ENCODE results near the gene NPIPB6. TPM values are rescaled to one million over a fixed set of nuclear protein-coding genes. Genes with fewer than 3 reads are reported as not detected.
"Not testable (repeated sequence)": the region's sequence is repeated elsewhere in the genome, so short reads cannot be mapped to it uniquely, and the experiment has no call there.

NPIPB6 gene
- total RNA-seq: 1 to 10 TPM; 1.8 to 3.5 TPM
- polyA plus RNA-seq (2013, experiment 1 of 2): 0.93 TPM
- 1.0 TPM for polyA plus RNA-seq (2013, experiment 2 of 2)
- long read RNA-seq, experiment 1: 0 reads
- long read RNA-seq, experiment 2: 0 reads
- long read RNA-seq, experiment 3, partial matches to known transcripts: 0 of 3 reads
- long read RNA-seq, experiment 3, other reads (novel, unspliced or antisense): 1 of 3 reads
- long read RNA-seq, experiment 4: 0 reads

DNA sequence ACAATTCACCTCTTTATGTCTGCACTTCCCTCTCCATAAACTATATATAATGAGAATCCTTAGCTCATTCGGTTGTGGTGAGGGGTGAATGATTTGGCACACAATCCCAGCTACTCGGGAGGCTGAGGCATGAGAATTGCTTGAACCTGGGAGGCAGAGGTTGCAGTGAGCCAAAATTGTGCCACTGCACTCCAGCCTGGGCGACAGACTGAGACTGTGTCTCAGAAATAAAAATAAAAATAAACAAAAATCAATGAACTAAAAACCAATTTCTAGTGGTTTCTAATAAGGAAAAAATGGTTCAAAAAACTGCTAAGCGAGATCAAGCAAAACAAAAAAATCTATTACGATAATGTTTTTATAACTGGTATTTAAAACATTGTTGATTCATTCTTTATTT is at the start of gene NPIPB6:
NPIPB6 (minus strand) TSS at position 101 of the 400 bp plus-strand sequence. CDS start 686 bp downstream, outside the sequence.
- not testable (repeated sequence) for H3K27ac Mint-ChIP-seq; DNase-seq; H3K27me3 ChIP-seq (ENCODE audit: control insufficient read depth, insufficient read depth, low read length, poor library complexity, severe bottlenecking); H3K9ac ChIP-seq (ENCODE audit: extremely low read depth, low read length, poor library complexity, severe bottlenecking); H3K27me3 Mint-ChIP-seq (ENCODE audit: insufficient read depth); H3K4me3 Mint-ChIP-seq; H3K9me3 ChIP-seq (ENCODE audit: control insufficient read depth, low read length); H3K9me3 Mint-ChIP-seq; H3K36me3 Mint-ChIP-seq (ENCODE audit: low read depth); H3K4me1 Mint-ChIP-seq; H3K27ac ChIP-seq (ENCODE audit: low read depth, low read length); H3K4me1 ChIP-seq (ENCODE audit: control insufficient read depth, insufficient read depth, low read length); H3K36me3 ChIP-seq (ENCODE audit: control insufficient read depth, insufficient read depth, low read length); H3K4me3 ChIP-seq (ENCODE audit: low read length)
- no CpG with 5 or more reads among the region's 5 CpGs for WGBS, 2 experiments (ENCODE audit: insufficient coverage in 1 of 2, insufficient read length in 1 of 2)

DNA sequence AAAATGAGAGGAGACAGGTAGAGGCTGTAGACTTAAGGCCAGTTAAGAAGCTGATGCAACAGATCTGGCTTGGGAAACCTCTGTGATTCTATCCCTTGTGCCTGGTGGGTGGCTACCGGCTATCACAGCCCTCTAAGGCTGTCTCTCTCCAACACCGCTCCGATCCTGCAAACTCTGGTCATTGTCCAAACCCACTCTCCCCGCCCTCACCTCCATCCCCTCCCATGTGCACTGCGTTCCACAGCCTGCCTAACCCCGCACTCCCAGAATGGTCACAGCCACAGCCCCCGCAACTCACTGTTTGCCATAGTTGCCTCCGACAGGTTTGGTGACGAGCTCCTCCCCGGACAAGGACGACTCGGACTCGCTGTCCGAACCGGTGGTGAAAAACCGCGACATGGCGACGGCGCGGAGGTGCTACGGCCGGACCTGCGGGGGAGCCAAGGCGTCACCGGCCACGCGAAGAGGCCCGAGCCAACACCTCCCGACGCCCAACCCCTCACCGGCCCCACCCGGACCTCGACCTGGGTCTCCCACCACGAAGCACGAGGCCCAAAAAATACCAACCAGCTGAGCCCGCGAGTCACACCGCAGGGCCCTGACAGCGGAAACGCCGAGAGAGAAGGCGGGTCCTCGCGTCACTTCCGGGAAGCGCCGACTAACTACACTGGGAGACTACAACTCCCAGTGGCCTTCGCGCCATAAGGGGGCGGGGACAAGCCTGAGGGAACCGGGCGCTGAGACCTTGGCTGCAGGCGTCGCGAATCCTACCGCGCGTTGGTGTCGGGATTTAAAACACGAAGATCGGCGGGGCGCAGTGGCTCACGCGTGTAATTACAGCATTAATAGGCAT is 40.1 kb upstream of the NPIPB6 start, which contains the start of gene EIF3CL:
EIF3CL (minus strand) TSS at position 622 of the 853 bp plus-strand sequence; CDS start at position 399, 223 bp downstream.
- not testable (repeated sequence) for H3K9ac ChIP-seq (ENCODE audit: extremely low read depth, low read length, poor library complexity, severe bottlenecking); H3K27me3 Mint-ChIP-seq (ENCODE audit: insufficient read depth); H3K27ac Mint-ChIP-seq; H3K4me1 Mint-ChIP-seq; H3K4me3 ChIP-seq (ENCODE audit: low read length); H3K9me3 ChIP-seq (ENCODE audit: control insufficient read depth, low read length); H3K36me3 Mint-ChIP-seq (ENCODE audit: low read depth); H3K27ac ChIP-seq (ENCODE audit: low read depth, low read length); H3K36me3 ChIP-seq (ENCODE audit: control insufficient read depth, insufficient read depth, low read length); H3K9me3 Mint-ChIP-seq; DNase-seq; H3K4me1 ChIP-seq (ENCODE audit: control insufficient read depth, insufficient read depth, low read length); H3K27me3 ChIP-seq (ENCODE audit: control insufficient read depth, insufficient read depth, low read length, poor library complexity, severe bottlenecking)
- WGBS, 2 experiments (ENCODE audit: insufficient coverage in 1 of 2, insufficient read length in 1 of 2): no CpG with 5 or more reads among the region's 66 CpGs
- peak within 1 kb of the TSS; percentile 50 for H3K4me3 Mint-ChIP-seq

DNA sequence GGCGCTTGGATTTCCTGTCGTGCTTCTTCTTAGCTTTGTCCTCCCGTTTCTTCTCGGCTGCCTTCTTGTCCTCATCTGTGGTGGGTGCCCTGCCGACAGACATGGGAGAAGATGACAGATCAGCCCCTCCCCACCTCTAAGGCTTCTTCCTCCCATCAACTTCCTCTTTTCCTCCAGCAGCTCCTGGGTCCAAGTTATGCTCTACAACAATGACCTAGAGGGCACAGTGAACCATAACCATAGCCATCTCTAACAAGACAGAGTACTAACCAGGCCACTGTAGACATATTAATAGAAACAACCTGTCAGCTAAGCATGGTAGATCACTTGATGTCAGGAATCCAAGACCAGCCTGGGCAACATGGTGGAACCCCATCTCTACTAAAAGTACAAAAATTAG is 28.7 kb upstream of the NPIPB6 start:
- not testable (repeated sequence) for H3K9me3 Mint-ChIP-seq; H3K27me3 Mint-ChIP-seq (ENCODE audit: insufficient read depth); H3K36me3 Mint-ChIP-seq (ENCODE audit: low read depth); DNase-seq; H3K27me3 ChIP-seq (ENCODE audit: control insufficient read depth, insufficient read depth, low read length, poor library complexity, severe bottlenecking); H3K27ac ChIP-seq (ENCODE audit: low read depth, low read length); H3K9me3 ChIP-seq (ENCODE audit: control insufficient read depth, low read length); H3K4me1 Mint-ChIP-seq; H3K9ac ChIP-seq (ENCODE audit: extremely low read depth, low read length, poor library complexity, severe bottlenecking); H3K36me3 ChIP-seq (ENCODE audit: control insufficient read depth, insufficient read depth, low read length); H3K4me3 Mint-ChIP-seq; H3K4me1 ChIP-seq (ENCODE audit: control insufficient read depth, insufficient read depth, low read length); H3K27ac Mint-ChIP-seq; H3K4me3 ChIP-seq (ENCODE audit: low read length)
- no CpG with 5 or more reads among the region's 5 CpGs for WGBS, 2 experiments (ENCODE audit: insufficient coverage in 1 of 2, insufficient read length in 1 of 2)

DNA sequence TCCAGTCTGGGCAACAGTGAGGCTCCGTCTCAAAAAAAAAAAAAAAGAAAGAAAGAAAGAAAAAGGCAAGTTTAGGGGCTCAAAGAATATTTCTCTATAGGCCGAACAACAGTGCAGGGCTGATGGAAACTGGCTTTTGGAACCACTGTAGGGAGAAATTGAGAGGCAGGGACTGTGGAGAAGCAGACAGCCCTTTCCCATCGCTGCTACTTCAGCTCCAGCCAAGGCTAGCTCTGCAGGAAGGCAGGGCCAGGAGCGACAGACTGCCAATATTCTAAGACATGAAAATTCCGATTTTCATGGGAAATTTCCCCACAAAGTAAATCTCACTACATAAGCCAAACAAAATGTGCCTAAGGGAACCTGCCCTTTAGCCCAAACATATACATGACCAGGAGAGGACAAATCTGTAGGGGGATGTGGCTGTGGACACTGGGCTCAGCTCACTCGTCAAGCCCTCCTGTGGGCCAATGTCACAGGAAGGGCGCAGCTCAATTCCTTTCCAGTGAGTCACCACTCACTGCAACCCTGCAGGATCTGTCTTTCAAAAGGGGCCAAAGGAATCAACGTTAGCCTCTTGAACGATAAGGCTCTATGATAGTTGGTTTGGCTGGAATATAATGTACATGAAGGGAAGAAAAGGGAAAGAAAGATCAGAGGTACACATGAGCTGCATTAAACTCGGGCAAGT is 19.0 kb upstream of the NPIPB6 start:
- H3K4me3 Mint-ChIP-seq; H3K36me3 ChIP-seq (ENCODE audit: control insufficient read depth, insufficient read depth, low read length); H3K4me1 ChIP-seq (ENCODE audit: control insufficient read depth, insufficient read depth, low read length); H3K27ac ChIP-seq (ENCODE audit: low read depth, low read length); DNase-seq; H3K9me3 ChIP-seq (ENCODE audit: control insufficient read depth, low read length); H3K4me1 Mint-ChIP-seq; H3K4me3 ChIP-seq (ENCODE audit: low read length); H3K36me3 Mint-ChIP-seq (ENCODE audit: low read depth); H3K9ac ChIP-seq (ENCODE audit: extremely low read depth, low read length, poor library complexity, severe bottlenecking); H3K27me3 Mint-ChIP-seq (ENCODE audit: insufficient read depth); H3K27me3 ChIP-seq (ENCODE audit: control insufficient read depth, insufficient read depth, low read length, poor library complexity, severe bottlenecking); H3K9me3 Mint-ChIP-seq; H3K27ac Mint-ChIP-seq: not testable (repeated sequence)
- WGBS, 2 experiments (ENCODE audit: insufficient coverage in 1 of 2, insufficient read length in 1 of 2): no CpG with 5 or more reads among the region's 10 CpGs

DNA sequence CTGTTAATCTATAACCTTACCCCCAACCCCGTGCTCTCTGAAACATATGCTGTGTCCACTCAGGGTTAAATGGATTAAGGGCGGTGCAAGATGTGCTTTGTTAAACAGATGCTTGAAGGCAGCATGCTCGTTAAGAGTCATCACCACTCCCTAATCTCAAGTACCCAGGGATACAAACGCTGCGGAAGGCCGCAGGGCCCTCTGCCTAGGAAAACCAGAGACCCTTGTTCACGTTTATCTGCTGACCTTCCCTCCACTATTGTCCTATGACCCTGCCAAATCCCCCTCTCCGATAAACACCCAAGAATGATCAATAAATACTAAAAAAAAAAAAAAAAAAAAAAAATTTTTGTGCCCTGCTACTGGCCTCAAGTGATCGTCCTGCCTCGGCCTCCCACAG is 14.5 kb upstream of the NPIPB6 start:
- H3K9me3 ChIP-seq (ENCODE audit: control insufficient read depth, low read length); H3K36me3 ChIP-seq (ENCODE audit: control insufficient read depth, insufficient read depth, low read length); H3K4me3 ChIP-seq (ENCODE audit: low read length); H3K9me3 Mint-ChIP-seq; H3K4me1 Mint-ChIP-seq; H3K4me1 ChIP-seq (ENCODE audit: control insufficient read depth, insufficient read depth, low read length); H3K36me3 Mint-ChIP-seq (ENCODE audit: low read depth); DNase-seq; H3K27me3 Mint-ChIP-seq (ENCODE audit: insufficient read depth); H3K27ac Mint-ChIP-seq; H3K9ac ChIP-seq (ENCODE audit: extremely low read depth, low read length, poor library complexity, severe bottlenecking); H3K4me3 Mint-ChIP-seq; H3K27ac ChIP-seq (ENCODE audit: low read depth, low read length); H3K27me3 ChIP-seq (ENCODE audit: control insufficient read depth, insufficient read depth, low read length, poor library complexity, severe bottlenecking): not testable (repeated sequence)
- no CpG with 5 or more reads among the region's 10 CpGs for WGBS, 2 experiments (ENCODE audit: insufficient coverage in 1 of 2, insufficient read length in 1 of 2)

DNA sequence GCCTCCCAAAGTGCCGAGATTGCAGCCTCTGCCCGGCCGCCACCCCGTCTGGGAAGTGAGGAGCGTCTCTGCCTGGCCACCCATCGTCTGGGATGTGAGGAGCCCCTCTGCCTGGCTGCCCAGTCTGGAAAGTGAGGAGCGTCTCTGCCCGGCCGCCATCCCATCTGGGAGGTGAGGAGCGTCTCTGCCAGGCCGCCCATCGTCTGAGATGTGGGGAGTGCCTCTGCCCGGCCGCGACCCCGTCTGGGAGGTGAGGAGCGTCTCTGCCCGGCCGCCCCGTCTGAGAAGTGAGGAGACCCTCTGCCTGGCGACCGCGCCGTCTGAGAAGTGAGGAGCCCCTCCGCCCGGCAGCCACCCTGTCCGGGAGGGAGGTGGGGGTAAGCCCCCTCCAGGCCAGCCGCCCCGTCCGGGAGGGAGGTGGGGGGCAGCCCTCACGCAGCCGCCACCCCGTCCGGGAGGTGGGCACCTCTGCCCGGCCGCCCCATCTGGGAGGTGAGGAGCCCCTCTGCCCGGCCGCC is 13.9 kb upstream of the NPIPB6 start:
- not testable (repeated sequence) for H3K27ac Mint-ChIP-seq; DNase-seq; H3K36me3 Mint-ChIP-seq (ENCODE audit: low read depth); H3K27ac ChIP-seq (ENCODE audit: low read depth, low read length); H3K4me1 ChIP-seq (ENCODE audit: control insufficient read depth, insufficient read depth, low read length); H3K4me3 Mint-ChIP-seq; H3K27me3 ChIP-seq (ENCODE audit: control insufficient read depth, insufficient read depth, low read length, poor library complexity, severe bottlenecking); H3K9me3 Mint-ChIP-seq; H3K4me1 Mint-ChIP-seq; H3K36me3 ChIP-seq (ENCODE audit: control insufficient read depth, insufficient read depth, low read length); H3K4me3 ChIP-seq (ENCODE audit: low read length); H3K9me3 ChIP-seq (ENCODE audit: control insufficient read depth, low read length); H3K9ac ChIP-seq (ENCODE audit: extremely low read depth, low read length, poor library complexity, severe bottlenecking); H3K27me3 Mint-ChIP-seq (ENCODE audit: insufficient read depth)
- WGBS, 2 experiments (ENCODE audit: insufficient coverage in 1 of 2, insufficient read length in 1 of 2): 89% methylated on average over 6 of the region's 38 CpGs; no CpG with 5 or more reads in 1 of the 2 experiments
